Activated CD4-positive, alpha-beta T cell treated with anti-CD3 and anti-CD28 coated beads for 36 hours (primary cell): ENCODE data around the gene LRG1. TPM values are rescaled to one million over a fixed set of nuclear protein-coding genes. Genes with fewer than 3 reads are reported as not detected.
"Not testable (repeated sequence)": the region's sequence is repeated elsewhere in the genome, so short reads cannot be mapped to it uniquely, and the experiment has no call there.

Source experiments
- ATAC-seq: fragments of 200-7000 bp; cut with Tn5 transposase; one replicate; pipeline ENCODE4 v1.10.0; 2021; ENCODE audit warnings: mild to moderate bottlenecking, moderate library complexity
- CTCF ChIA-PET: fragments of 350-600 bp; sonication (Branson Sonifier 250); formaldehyde crosslinking; loops from one replicate; lab custom pipeline; 2021; ENCODE audit warnings: antibody characterized with exemption; lab: Charles Lee
- POLR2A ChIA-PET: fragments of 350-600 bp; sonication (Branson Sonifier 250); formaldehyde crosslinking; loops from one replicate; lab custom pipeline; 2021; ENCODE audit warnings: antibody characterized with exemption, inconsistent platforms; lab: Charles Lee
- DNase-seq: peaks from one replicate; pipeline ENCODE4 v3.0.0-alpha.2; 2020
- H3K27ac Mint-ChIP-seq: one replicate; pipeline ENCODE4 v1.8.0; 2021; ENCODE audit warnings: mixed read lengths
- H3K27me3 Mint-ChIP-seq: one replicate; pipeline ENCODE4 v1.8.0; 2021; ENCODE audit warnings: mixed read lengths
- H3K36me3 Mint-ChIP-seq: one replicate; pipeline ENCODE4 v1.8.0; 2021; ENCODE audit warnings: low read depth, mixed read lengths
- H3K4me1 Mint-ChIP-seq: one replicate; pipeline ENCODE4 v1.8.0; 2021; ENCODE audit warnings: mixed read lengths
- H3K4me3 Mint-ChIP-seq: one replicate; pipeline ENCODE4 v1.8.0; 2021; ENCODE audit warnings: mild to moderate bottlenecking, moderate library complexity, mixed read lengths
- H3K9me3 Mint-ChIP-seq: one replicate; pipeline ENCODE4 v1.8.0; 2021; ENCODE audit warnings: low read depth, mixed read lengths
- intact Hi-C, 2 experiments: fragments of 100-400 bp; cut with DNase I in 1 of 2; cut with micrococcal nuclease in 1 of 2; formaldehyde crosslinking; loops; one replicate each; pipeline versions ENCODE4 v1.14.2 to v1.15.1; 2022 to 2024; cut with DNase I, micrococcal nuclease
- total RNA-seq, 2 experiments: library from RNA; stranded (reverse); gene quantifications; one replicate each; pipeline ENCODE4 v1.2.3, GENCODE V29; 2021

The LRG1 gene
- total RNA-seq, 2 experiments from 2014 or later, result 0.35 to 0.57 TPM

GRCh38 chr19:4573682-4574081, 33.8 kb upstream of the LRG1 start:
- Mint-ChIP-seq H3K27ac (no peak overlapping the region), H3K4me1 (peaks cover 8% of the 10 kb centered on the region), H3K27me3 (peaks cover 15% of the 10 kb centered on the region), H3K9me3 (no peaks in the 10 kb centered on the region), H3K36me3 (no peaks in the 10 kb centered on the region), H3K4me3 (no peak overlapping the region)
- POLR2A ChIA-PET, result no interaction called here
- CTCF ChIA-PET, result interaction anchor here (1.8 kb wide), 1 partner anchor 63 kb away, joined by 9 read pairs; no protein-coding TSS in a partner anchor
- intact Hi-C loops, result no loop called here
- DNase-seq (no peak), ATAC-seq (no peak)

GRCh38 chr19:4571305-4571917, 31.6 kb upstream of the LRG1 start:
- Mint-ChIP-seq H3K27ac (no peak overlapping the region), H3K9me3 (no peaks in the 10 kb centered on the region), H3K4me3 (no peak overlapping the region), H3K4me1 (peaks cover 8% of the 10 kb centered on the region), H3K27me3 (peaks cover 11% of the 10 kb centered on the region), H3K36me3 (no peaks in the 10 kb centered on the region)
- ChIA-PET POLR2A (no interaction called here), CTCF (interaction anchor here (0.6 to 2.6 kb wide), 4 partner anchors 8 to 63 kb away, joined by 3 to 11 read pairs (median 3); partner anchors contain the start of gene SEMA6B)
- intact Hi-C loops, result no loop called here
- DNase-seq (no peak), ATAC-seq (no peak)

DNA sequence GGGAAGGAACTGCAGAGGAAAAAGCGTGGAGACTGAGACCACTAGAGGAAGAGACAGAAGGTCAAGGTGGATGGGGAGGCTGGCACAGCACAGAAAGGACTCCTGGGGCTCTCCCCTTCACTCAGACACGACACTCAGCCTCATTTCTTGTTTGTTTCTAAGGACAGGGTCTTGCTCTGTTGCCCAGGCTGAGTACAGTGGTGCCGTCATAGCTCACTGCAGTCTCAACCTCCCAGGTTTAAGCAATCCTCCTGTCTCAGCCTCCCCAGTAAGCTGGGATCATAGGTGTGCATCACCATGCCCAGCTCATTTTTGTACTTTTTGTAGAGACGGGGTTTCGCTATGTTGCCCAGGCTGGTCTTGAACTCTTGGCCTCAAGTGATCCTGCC, 31.1 kb upstream of the LRG1 start:
- ChIA-PET POLR2A (no interaction called here), CTCF (interaction anchor here (0.6 to 2.6 kb wide), 4 partner anchors 9 to 63 kb away, joined by 3 to 11 read pairs (median 3); no protein-coding TSS in a partner anchor)
- DNase-seq, result no peak
- H3K27me3 Mint-ChIP-seq, result peaks cover 7% of the 10 kb centered on the region
- H3K9me3 Mint-ChIP-seq, result no peaks in the 10 kb centered on the region
- H3K27ac Mint-ChIP-seq, result no peak overlapping the region
- H3K36me3 Mint-ChIP-seq, result no peaks in the 10 kb centered on the region
- intact Hi-C loops, result no loop called here
- no peak overlapping the region for H3K4me3 Mint-ChIP-seq
- H3K4me1 Mint-ChIP-seq, result peaks cover 7% of the 10 kb centered on the region
- no peak for ATAC-seq

DNA sequence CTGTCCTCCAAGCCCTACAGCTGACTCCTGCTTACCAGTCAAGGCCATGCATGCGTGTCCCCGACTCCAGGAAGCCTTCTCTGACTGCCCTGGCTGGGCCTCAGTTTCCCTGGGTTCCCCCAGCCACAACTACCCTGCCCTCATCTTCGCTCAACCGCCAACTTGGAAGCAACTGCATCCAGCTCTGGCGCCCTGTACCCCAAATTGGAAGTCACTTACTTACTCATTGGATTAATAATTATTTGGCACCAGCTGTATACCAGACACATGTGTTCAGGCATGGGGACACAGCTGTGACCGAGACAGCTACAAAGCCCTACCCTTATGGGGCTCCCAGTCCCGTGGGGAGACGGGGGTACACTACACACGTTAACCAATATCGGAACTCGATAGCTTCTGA, 30.6 kb upstream of the LRG1 start:
- Mint-ChIP-seq H3K4me3 (no peak overlapping the region), H3K27ac (no peak overlapping the region), H3K9me3 (no peaks in the 10 kb centered on the region), H3K4me1 (peaks cover 5% of the 10 kb centered on the region), H3K36me3 (no peaks in the 10 kb centered on the region), H3K27me3 (peaks cover 6% of the 10 kb centered on the region)
- intact Hi-C loops, result no loop called here
- ATAC-seq (no peak), DNase-seq (no peak)
- POLR2A ChIA-PET, result no interaction called here
- CTCF ChIA-PET, result interaction anchor here (0.6 to 2.6 kb wide), 5 partner anchors 9 to 279 kb away, joined by 3 to 11 read pairs (median 3); no protein-coding TSS in a partner anchor

DNA sequence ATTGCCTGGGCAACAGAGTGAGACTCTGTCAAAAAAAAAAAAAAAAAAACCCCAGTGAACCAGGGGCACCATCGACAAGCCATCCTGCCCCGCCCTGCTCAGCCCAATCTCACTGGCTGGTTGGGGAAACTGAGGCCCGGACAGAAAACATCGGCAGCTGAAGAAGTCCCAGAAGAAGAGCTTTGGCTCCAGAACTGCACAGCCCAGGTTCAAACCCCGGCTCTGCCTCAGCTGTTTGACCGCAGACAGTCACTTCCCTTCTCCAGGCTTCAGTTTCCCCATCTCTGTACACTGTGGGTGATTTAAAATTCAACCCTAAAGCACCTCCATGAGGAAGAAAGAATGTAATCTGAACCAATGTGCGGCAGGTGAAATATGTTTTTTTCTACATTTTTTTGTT, 29.1 kb upstream of the LRG1 start:
- Mint-ChIP-seq H3K27ac (no peak overlapping the region), H3K27me3 (peaks cover 4% of the 10 kb centered on the region), H3K4me3 (no peak overlapping the region), H3K9me3 (no peaks in the 10 kb centered on the region), H3K36me3 (no peaks in the 10 kb centered on the region), H3K4me1 (no peaks in the 10 kb centered on the region)
- ChIA-PET CTCF (interaction anchor here (0.6 to 3.8 kb wide), 7 partner anchors 8 to 67 kb away, joined by 3 to 28 read pairs (median 8); no protein-coding TSS in a partner anchor), POLR2A (no interaction called here)
- intact Hi-C loops, result loop anchor here in 1 of 2 experiments (5.0 kb wide), 1 partner anchor 233 kb away; no protein-coding TSS in a partner anchor
- DNase-seq, result no peak
- ATAC-seq, result no peak

- H3K27me3 Mint-ChIP-seq, result peaks cover 4% of the 10 kb centered on the region
- POLR2A ChIA-PET, result no interaction called here
- intact Hi-C loops, result loop anchor here in 1 of 2 experiments (1.0 to 5.0 kb wide), 2 partner anchors 69 to 235 kb away; no protein-coding TSS in a partner anchor
Observed at GRCh38 chr19:4567584-4568071, 27.8 kb upstream of the LRG1 start.

GRCh38 chr19:4566402-4567051, 26.7 kb upstream of the LRG1 start:
- ATAC-seq (no peak), DNase-seq (no peak)
- CTCF ChIA-PET, result interaction anchor here (0.6 to 3.8 kb wide), 9 partner anchors 8 to 381 kb away, joined by 3 to 28 read pairs (median 3); partner anchors contain the start of gene TNFAIP8L1
- Mint-ChIP-seq H3K27me3 (peaks cover 4% of the 10 kb centered on the region), H3K4me3 (no peak overlapping the region), H3K9me3 (no peaks in the 10 kb centered on the region), H3K27ac (no peak overlapping the region), H3K36me3 (no peaks in the 10 kb centered on the region), H3K4me1 (no peaks in the 10 kb centered on the region)
- intact Hi-C loops, result loop anchor here in 1 of 2 experiments (1.0 to 5.0 kb wide), 2 partner anchors 70 to 236 kb away; no protein-coding TSS in a partner anchor
- POLR2A ChIA-PET, result no interaction called here

More at GRCh38 chr19:4567584-4568071, 27.8 kb upstream of the LRG1 start:
- Mint-ChIP-seq H3K36me3 (no peaks in the 10 kb centered on the region), H3K4me3 (no peak overlapping the region), H3K4me1 (no peaks in the 10 kb centered on the region), H3K9me3 (no peaks in the 10 kb centered on the region), H3K27ac (no peak overlapping the region)
- DNase-seq, result peak; percentile 85
- CTCF ChIA-PET, result interaction anchor here (1.2 to 3.8 kb wide), 6 partner anchors 9 to 70 kb away, joined by 3 to 28 read pairs (median 8); no protein-coding TSS in a partner anchor
- ATAC-seq, result peak; percentile 94

DNA sequence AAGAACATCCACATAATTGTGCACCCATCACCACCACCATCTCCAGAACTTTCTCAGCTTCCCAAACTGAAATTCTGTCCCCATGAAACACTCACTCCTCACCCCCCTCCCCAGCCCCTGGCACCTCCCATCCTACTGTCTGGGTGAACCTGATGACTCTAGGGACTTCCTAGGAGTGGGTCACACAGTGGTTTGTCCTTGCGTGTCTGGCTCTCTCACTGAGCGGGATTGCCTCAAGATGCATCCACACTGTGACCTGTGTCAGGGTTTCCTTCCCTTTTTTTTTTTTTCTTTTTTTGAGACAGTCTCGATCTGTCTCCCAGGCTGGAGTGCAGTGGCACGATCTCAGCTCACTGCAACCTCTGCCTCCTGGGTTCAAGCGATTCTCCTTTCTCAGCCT, 23.7 kb upstream of the LRG1 start:
- H3K27ac Mint-ChIP-seq, ATAC-seq, DNase-seq, intact Hi-C loops, H3K36me3 Mint-ChIP-seq, H3K4me1 Mint-ChIP-seq, H3K4me3 Mint-ChIP-seq, H3K27me3 Mint-ChIP-seq, POLR2A ChIA-PET, H3K9me3 Mint-ChIP-seq: not testable (repeated sequence)
- CTCF ChIA-PET, result interaction anchor here (1.2 kb wide), 1 partner anchor 69 kb away, joined by 4 read pairs; no protein-coding TSS in a partner anchor

DNA sequence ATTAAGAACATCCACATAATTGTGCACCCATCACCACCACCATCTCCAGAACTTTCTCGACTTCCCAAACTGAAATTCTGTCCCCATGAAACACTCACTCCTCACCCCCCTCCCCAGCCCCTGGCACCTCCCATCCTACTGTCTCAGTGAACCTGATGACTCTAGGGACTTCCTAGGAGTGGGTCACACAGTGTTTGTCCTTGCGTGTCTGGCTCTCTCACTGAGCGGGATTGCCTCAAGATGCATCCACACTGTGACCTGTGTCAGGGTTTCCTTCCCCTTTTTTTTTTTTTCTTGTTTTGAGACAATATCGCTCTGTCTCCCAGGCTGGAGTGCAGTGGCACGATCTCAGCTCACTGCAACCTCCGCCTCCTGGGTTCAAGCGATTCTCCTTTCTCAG, 22.2 kb upstream of the LRG1 start:
- H3K4me1 Mint-ChIP-seq, H3K36me3 Mint-ChIP-seq, H3K9me3 Mint-ChIP-seq, H3K27ac Mint-ChIP-seq, DNase-seq, CTCF ChIA-PET, H3K4me3 Mint-ChIP-seq, intact Hi-C loops, ATAC-seq, POLR2A ChIA-PET, H3K27me3 Mint-ChIP-seq: not testable (repeated sequence)

DNA sequence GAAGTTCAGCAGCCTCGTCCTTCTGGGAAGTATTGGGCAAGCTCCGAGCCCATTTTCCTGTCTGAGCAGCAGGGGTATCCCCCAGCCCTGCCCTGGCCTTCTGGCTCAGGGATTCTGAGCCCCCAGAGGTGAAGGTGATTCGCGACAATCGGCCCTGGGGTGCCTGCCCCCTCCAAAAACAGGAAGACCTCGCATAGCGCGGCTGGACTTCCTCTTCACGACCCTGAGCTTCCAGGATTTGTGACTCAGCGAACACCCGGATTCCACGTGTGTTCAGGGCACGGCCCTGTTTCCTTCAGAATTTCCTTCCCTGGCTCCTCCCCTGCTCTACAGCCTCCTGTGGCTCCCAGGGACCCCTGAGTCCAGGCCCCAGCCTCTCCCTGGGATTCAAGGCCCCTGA, 19.7 kb upstream of the LRG1 start, which contains the start of gene SEMA6B:
Gene SEMA6B (minus strand): TSS at position 116 of the 400 bp plus-strand sequence. CDS start 1,227 bp downstream, outside the sequence.
- H3K27ac Mint-ChIP-seq, result no peak within 1 kb of the TSS
- intact Hi-C loops, result no loop called here
- DNase-seq, result no peak
- no peak for ATAC-seq
- ChIA-PET CTCF (interaction anchor here (0.6 to 2.1 kb wide), 6 partner anchors 7 to 75 kb away, joined by 3 to 4 read pairs (median 3); no protein-coding TSS in a partner anchor), POLR2A (no interaction called here)
- H3K9me3 Mint-ChIP-seq, result no peaks in the 10 kb centered on the region
- H3K4me1 Mint-ChIP-seq, result no peaks in the 10 kb centered on the region
- no peaks in the 10 kb centered on the region for H3K36me3 Mint-ChIP-seq
- no peak within 1 kb of the TSS for H3K4me3 Mint-ChIP-seq
- H3K27me3 Mint-ChIP-seq, result no peaks in the 10 kb centered on the region
